ENCODE results near the gene NDUFB8. TPM values are rescaled to one million over a fixed set of nuclear protein-coding genes. Genes with fewer than 3 reads are reported as not detected.

Gene NDUFB8
- total RNA-seq, 4 donors from 2014 or later = 70.3 to 265 (median 137) TPM

DNA sequence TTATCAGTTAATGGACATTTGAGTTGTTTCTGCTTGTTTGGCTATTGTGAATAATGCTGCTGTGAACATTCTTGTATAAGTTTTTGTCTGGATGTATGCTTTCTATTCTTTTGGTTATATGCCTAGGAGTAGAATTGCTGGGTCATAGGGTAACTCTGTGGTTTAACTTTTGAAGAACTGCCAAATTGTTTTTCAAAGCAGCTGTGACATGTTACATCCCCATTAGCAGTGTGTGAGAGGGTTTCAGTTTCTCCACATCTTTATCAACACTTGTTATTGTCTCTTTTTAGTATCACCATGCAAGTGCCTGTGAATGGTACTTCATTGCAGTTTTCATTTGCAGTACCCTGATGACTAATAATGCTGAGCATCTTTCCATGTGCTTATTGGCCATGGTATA lies 2.1 kb upstream of the NDUFB8 start:
- Histone ChIP-seq H3K4me3 (no peak overlapping the region), H3K27me3 (no peaks in the 10 kb centered on the region), H3K9me3 (no peaks in the 10 kb centered on the region), H3K36me3 (peaks cover 0 to 4% (median under 1%) of the 10 kb centered on the region in 4 donors), H3K4me1 (peaks cover 22 to 28% (median 25%) of the 10 kb centered on the region in 4 donors), H3K27ac (no peak overlapping the region)
- TF ChIP-seq POLR2A (IDR thresholded peaks at IDR 0.05) (no peak), EP300 (IDR thresholded peaks at IDR 0.05; ENCODE audit: low read depth) (no peak), POLR2AphosphoS5 (IDR thresholded peaks at IDR 0.05) (no peak)
- TF ChIP-seq, protein P1, sequence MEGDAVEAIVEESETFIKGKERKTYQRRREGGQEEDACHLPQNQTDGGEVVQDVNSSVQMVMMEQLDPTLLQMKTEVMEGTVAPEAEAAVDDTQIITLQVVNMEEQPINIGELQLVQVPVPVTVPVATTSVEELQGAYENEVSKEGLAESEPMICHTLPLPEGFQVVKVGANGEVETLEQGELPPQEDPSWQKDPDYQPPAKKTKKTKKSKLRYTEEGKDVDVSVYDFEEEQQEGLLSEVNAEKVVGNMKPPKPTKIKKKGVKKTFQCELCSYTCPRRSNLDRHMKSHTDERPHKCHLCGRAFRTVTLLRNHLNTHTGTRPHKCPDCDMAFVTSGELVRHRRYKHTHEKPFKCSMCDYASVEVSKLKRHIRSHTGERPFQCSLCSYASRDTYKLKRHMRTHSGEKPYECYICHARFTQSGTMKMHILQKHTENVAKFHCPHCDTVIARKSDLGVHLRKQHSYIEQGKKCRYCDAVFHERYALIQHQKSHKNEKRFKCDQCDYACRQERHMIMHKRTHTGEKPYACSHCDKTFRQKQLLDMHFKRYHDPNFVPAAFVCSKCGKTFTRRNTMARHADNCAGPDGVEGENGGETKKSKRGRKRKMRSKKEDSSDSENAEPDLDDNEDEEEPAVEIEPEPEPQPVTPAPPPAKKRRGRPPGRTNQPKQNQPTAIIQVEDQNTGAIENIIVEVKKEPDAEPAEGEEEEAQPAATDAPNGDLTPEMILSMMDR (IDR thresholded peaks at IDR 0.05) = no peak
- intact Hi-C loops (cut with DNase I; ENCODE audit: low total_unique reads) (no loop called here), in situ Hi-C loops (cut with MboI; ENCODE audit: low pct_ligation_motif_present in 1 of 4, low pct_unique_long_range_greater_than_20kb in 1 of 4, low sequenced_read_pairs in 3 of 4) (no loop called here)
- no peak for DNase-seq

DNA sequence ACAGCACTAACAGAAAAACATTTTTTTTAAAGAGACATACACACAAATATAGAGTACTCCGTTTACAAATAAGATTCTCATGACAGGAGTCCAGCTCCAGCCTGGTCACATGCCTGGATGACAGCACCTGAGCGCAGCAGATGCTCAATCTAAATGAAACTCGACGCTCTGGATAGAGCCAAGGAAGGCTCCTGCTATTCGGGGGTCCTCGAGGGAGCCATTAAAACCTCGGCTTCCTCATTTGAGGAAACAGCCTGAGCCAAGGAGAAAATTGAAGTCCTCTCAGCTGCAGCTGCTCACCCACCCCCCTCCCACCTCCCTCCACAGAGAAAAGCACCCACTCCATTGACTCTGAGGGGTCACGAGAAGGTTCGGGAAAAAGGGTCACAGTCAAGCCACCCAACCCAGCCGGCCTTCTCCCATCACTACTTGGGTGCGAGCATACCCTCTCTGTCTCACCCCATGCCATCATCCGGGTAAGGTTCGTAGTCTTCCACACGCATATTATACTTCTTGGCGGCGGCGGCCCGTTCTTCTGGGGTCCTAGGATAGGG lies 673 bp downstream of the NDUFB8 start:
- Histone ChIP-seq H3K4me3 (peak overlapping the region; percentile 65 to 79 (median 70)), H3K9me3 (no peaks in the 10 kb centered on the region), H3K36me3 (peaks cover 0 to 25% (median 12%) of the 10 kb centered on the region in 4 donors), H3K4me1 (peaks cover 13 to 18% (median 14%) of the 10 kb centered on the region in 4 donors), H3K27me3 (no peaks in the 10 kb centered on the region), H3K27ac (peak overlapping the region; percentile 80 to 85 (median 82))
- TF ChIP-seq EP300 (IDR thresholded peaks at IDR 0.05; ENCODE audit: low read depth) (no peak), POLR2A (IDR thresholded peaks at IDR 0.05) (no peak), POLR2AphosphoS5 (IDR thresholded peaks at IDR 0.05) (no peak)
- TF ChIP-seq, protein P1 (IDR thresholded peaks at IDR 0.05) = no peak
- no peak for DNase-seq
- intact Hi-C loops (cut with DNase I; ENCODE audit: low total_unique reads) = no loop called here
- 0 to 3% methylated on average over 1 to 18 of the region's 18 CpGs for WGBS, 2 donors (ENCODE audit: low coverage in 1 of 2)
- in situ Hi-C loops (cut with MboI; ENCODE audit: low pct_ligation_motif_present in 1 of 4, low pct_unique_long_range_greater_than_20kb in 1 of 4, low sequenced_read_pairs in 3 of 4) = no loop called here

DNA sequence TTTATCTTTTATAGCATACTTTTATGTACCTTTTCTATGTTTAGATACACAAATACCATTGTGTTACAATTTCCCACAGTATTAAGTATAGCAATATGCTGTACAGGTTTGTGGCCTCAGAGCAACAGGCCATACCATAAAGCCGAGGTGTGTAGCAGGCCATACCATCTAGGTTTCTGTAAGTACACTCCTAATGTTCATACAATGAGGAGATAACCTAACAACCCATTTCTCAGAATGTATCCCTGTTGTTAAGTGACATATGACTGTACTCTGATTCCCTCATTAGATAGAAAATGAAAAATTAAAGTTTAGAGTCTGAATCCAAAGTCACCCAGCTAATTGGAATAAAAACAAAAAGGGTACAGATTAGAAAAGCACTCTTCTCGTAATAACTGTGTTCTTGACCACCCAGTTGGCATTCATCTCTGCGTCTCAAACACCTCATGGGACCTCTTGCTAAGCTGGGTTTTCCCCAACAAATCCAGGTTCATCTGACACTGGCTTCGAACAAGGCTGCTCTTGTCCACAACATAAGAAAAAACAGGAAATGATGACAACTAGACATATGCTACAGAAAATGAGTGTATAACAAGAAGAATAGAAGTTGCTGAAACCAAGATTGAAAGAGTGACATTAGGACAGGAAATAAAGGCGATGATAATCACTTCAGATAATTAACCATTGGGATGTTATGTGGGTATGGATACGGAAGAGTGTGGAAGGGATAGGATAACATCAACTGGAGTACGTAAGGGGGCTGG lies 1.4 kb downstream of the NDUFB8 start:
- no peaks in the 10 kb centered on the region for H3K27me3 ChIP-seq
- intact Hi-C loops (cut with DNase I; ENCODE audit: low total_unique reads) = no loop called here
- 51 to 52% methylated on average over 5 to 7 of the region's 7 CpGs for WGBS, 2 donors (ENCODE audit: low coverage in 1 of 2)
- in situ Hi-C loops (cut with MboI; ENCODE audit: low pct_ligation_motif_present in 1 of 4, low pct_unique_long_range_greater_than_20kb in 1 of 4, low sequenced_read_pairs in 3 of 4) = no loop called here
- TF ChIP-seq POLR2AphosphoS5 (IDR thresholded peaks at IDR 0.05) = no peak
- TF ChIP-seq POLR2A (IDR thresholded peaks at IDR 0.05) = no peak
- TF ChIP-seq, protein P1 (IDR thresholded peaks at IDR 0.05) = no peak
- TF ChIP-seq EP300 (IDR thresholded peaks at IDR 0.05; ENCODE audit: low read depth) = no peak
- DNase-seq = no peak
- peak overlapping the region; percentile 65 to 79 (median 70) for H3K4me3 ChIP-seq
- peak overlapping the region; percentile 80 to 85 (median 82) for H3K27ac ChIP-seq
- peaks cover 13 to 18% (median 14%) of the 10 kb centered on the region in 4 donors for H3K4me1 ChIP-seq
- peaks cover 0 to 30% (median 15%) of the 10 kb centered on the region in 4 donors for H3K36me3 ChIP-seq
- H3K9me3 ChIP-seq = no peaks in the 10 kb centered on the region

DNA sequence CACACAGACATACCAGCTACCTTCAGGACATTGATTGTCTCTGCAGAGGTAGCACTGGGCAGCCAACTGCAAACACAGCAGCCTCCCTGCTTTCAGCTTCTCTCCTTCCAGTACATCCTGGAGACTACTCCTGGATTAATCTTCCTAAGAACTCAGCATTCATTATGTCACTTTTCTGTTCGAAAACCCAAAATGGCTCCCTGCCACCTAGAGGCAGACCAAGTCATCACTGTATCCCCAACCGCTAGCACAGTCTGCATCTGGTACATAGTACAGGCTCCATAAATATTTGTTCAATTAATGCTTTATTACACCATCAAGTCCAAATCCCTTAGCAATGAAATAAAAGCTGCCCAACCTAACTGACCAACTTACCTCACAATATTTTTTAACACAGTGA lies 5.0 kb downstream of the NDUFB8 start:
- H3K4me3 ChIP-seq = no peak overlapping the region
- in situ Hi-C loops (cut with MboI; ENCODE audit: low pct_ligation_motif_present in 1 of 4, low pct_unique_long_range_greater_than_20kb in 1 of 4, low sequenced_read_pairs in 3 of 4) = loop anchor here in 2 of 4 donors (25.0 kb wide), 1 partner anchor 187 kb away; the partner anchor contains the start of genes PKD2L1 (in 2 of the 2) and SCD (in 2 of the 2)
- peaks cover 0 to 34% (median 15%) of the 10 kb centered on the region in 4 donors for H3K36me3 ChIP-seq
- no peaks in the 10 kb centered on the region for H3K9me3 ChIP-seq
- TF ChIP-seq POLR2A (IDR thresholded peaks at IDR 0.05) (no peak), POLR2AphosphoS5 (IDR thresholded peaks at IDR 0.05) (no peak), EP300 (IDR thresholded peaks at IDR 0.05; ENCODE audit: low read depth) (no peak)
- TF ChIP-seq, protein P1 (IDR thresholded peaks at IDR 0.05) = no peak
- H3K27me3 ChIP-seq = peaks cover 3% of the 10 kb centered on the region
- intact Hi-C loops (cut with DNase I; ENCODE audit: low total_unique reads) = no loop called here
- 87% methylated on average over 2 of the region's 2 CpGs; no CpG with 5 or more reads in 1 of the 2 donors for WGBS, 2 donors (ENCODE audit: low coverage in 1 of 2)
- H3K27ac ChIP-seq = no peak overlapping the region
- peaks cover 12 to 16% (median 14%) of the 10 kb centered on the region in 4 donors for H3K4me1 ChIP-seq
- no peak for DNase-seq

Measured in transverse colon (tissue), 4 donors.